ENCODE data around the gene DENND1A. TPM values are rescaled to one million over a fixed set of nuclear protein-coding genes. Genes with fewer than 3 reads are reported as not detected.

DENND1A gene
- total and polyA plus RNA-seq, 4 donors, result 7.9 to 22.0 (median 13.9) TPM

DNA sequence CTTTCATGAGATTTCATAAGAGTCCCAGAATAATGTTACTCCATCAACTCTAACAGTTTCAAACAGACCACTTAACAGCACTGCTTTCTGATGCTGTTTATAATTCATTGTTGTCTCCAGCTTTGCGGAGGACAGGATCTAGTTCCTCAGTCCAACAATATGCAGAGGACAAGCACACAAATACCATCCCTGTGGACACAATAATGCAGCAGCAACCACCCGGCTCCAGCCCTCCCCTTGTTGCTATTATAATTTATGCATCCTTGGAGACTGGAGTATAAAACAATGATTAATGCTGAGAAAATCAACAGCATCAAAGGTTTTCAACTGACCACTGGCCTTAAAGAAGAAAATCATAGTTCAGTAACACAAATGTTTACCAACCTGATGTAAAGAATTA is 108.3 kb downstream of the DENND1A start:
- Histone ChIP-seq H3K4me1 (ENCODE audit: control insufficient read depth in 4 of 4, insufficient read depth in 4 of 4, low read length in 3 of 4) (no peaks in the 10 kb centered on the region), H3K4me3 (ENCODE audit: low read depth in 1 of 3, low read length in 3 of 3) (no peak overlapping the region), H3K36me3 (ENCODE audit: control insufficient read depth in 4 of 4, insufficient read depth in 3 of 4, low read depth in 1 of 4, low read length in 3 of 4) (no peaks in the 10 kb centered on the region), H3K9me3 (ENCODE audit: control insufficient read depth in 4 of 4, low read length in 3 of 4) (no peaks in the 10 kb centered on the region), H3K27ac (ENCODE audit: low read depth in 1 of 2, low read length in 2 of 2) (no peak overlapping the region), H3K27me3 (ENCODE audit: control insufficient read depth in 4 of 4, insufficient read depth in 4 of 4, low read length in 3 of 4) (no peaks in the 10 kb centered on the region), H3K9ac (ENCODE audit: low read depth in 1 of 2, low read length in 2 of 2) (no peak overlapping the region)
- DNase-seq (ENCODE audit: low spot score), result no peak
- 84% methylated on average over 2 of the region's 2 CpGs for WGBS
- TF ChIP-seq, protein P1, sequence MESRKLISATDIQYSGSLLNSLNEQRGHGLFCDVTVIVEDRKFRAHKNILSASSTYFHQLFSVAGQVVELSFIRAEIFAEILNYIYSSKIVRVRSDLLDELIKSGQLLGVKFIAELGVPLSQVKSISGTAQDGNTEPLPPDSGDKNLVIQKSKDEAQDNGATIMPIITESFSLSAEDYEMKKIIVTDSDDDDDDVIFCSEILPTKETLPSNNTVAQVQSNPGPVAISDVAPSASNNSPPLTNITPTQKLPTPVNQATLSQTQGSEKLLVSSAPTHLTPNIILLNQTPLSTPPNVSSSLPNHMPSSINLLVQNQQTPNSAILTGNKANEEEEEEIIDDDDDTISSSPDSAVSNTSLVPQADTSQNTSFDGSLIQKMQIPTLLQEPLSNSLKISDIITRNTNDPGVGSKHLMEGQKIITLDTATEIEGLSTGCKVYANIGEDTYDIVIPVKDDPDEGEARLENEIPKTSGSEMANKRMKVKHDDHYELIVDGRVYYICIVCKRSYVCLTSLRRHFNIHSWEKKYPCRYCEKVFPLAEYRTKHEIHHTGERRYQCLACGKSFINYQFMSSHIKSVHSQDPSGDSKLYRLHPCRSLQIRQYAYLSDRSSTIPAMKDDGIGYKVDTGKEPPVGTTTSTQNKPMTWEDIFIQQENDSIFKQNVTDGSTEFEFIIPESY (IDR thresholded peaks at IDR 0.05), result no peak
- TF ChIP-seq HNF4A (conservative IDR thresholded peaks at IDR 0.05) (no peak), HNF4G (IDR thresholded peaks at IDR 0.05) (no peak), YY1 (IDR thresholded peaks at IDR 0.05) (no peak)
- TF ChIP-seq, protein P2, sequence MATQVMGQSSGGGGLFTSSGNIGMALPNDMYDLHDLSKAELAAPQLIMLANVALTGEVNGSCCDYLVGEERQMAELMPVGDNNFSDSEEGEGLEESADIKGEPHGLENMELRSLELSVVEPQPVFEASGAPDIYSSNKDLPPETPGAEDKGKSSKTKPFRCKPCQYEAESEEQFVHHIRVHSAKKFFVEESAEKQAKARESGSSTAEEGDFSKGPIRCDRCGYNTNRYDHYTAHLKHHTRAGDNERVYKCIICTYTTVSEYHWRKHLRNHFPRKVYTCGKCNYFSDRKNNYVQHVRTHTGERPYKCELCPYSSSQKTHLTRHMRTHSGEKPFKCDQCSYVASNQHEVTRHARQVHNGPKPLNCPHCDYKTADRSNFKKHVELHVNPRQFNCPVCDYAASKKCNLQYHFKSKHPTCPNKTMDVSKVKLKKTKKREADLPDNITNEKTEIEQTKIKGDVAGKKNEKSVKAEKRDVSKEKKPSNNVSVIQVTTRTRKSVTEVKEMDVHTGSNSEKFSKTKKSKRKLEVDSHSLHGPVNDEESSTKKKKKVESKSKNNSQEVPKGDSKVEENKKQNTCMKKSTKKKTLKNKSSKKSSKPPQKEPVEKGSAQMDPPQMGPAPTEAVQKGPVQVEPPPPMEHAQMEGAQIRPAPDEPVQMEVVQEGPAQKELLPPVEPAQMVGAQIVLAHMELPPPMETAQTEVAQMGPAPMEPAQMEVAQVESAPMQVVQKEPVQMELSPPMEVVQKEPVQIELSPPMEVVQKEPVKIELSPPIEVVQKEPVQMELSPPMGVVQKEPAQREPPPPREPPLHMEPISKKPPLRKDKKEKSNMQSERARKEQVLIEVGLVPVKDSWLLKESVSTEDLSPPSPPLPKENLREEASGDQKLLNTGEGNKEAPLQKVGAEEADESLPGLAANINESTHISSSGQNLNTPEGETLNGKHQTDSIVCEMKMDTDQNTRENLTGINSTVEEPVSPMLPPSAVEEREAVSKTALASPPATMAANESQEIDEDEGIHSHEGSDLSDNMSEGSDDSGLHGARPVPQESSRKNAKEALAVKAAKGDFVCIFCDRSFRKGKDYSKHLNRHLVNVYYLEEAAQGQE (IDR thresholded peaks at IDR 0.05), result no peak

DNA sequence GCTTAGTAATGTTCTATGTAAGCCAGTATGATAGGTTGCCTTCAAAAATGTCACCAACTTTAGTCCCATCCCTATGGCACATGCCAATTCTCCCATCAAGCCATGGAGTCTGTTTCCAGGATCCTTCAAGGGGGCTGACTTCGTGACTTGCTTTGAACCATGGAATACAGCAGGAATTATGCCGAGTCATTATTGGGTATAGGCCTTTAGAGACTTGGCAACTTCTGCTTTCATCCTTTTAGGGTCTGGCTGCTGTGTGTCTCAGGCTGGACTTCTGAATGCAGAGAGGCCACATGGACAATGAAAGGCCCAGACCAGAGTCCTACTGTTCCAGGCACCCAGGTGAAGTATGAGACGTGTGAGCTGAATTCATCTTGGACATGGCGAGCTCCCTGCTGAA is 109.8 kb downstream of the DENND1A start:
- Histone ChIP-seq H3K27ac (ENCODE audit: low read depth in 1 of 2, low read length in 2 of 2) (no peak overlapping the region), H3K27me3 (ENCODE audit: control insufficient read depth in 4 of 4, insufficient read depth in 4 of 4, low read length in 3 of 4) (no peaks in the 10 kb centered on the region), H3K4me3 (ENCODE audit: low read depth in 1 of 3, low read length in 3 of 3) (no peak overlapping the region), H3K9ac (ENCODE audit: low read depth in 1 of 2, low read length in 2 of 2) (no peak overlapping the region), H3K36me3 (ENCODE audit: control insufficient read depth in 4 of 4, insufficient read depth in 3 of 4, low read depth in 1 of 4, low read length in 3 of 4) (no peaks in the 10 kb centered on the region), H3K4me1 (ENCODE audit: control insufficient read depth in 4 of 4, insufficient read depth in 4 of 4, low read length in 3 of 4) (no peaks in the 10 kb centered on the region), H3K9me3 (ENCODE audit: control insufficient read depth in 4 of 4, low read length in 3 of 4) (no peaks in the 10 kb centered on the region)
- 92% methylated on average over 4 of the region's 4 CpGs for WGBS
- TF ChIP-seq, protein P3, sequence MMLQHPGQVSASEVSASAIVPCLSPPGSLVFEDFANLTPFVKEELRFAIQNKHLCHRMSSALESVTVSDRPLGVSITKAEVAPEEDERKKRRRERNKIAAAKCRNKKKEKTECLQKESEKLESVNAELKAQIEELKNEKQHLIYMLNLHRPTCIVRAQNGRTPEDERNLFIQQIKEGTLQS (IDR thresholded peaks at IDR 0.05), result no peak
- no peak for TF ChIP-seq FOXA2 (IDR thresholded peaks at IDR 0.05)
- no peak for TF ChIP-seq HNF4A (conservative IDR thresholded peaks at IDR 0.05)
- TF ChIP-seq, protein P2 (IDR thresholded peaks at IDR 0.05), result no peak
- TF ChIP-seq, protein P1 (IDR thresholded peaks at IDR 0.05), result no peak
- TF ChIP-seq JUND (IDR thresholded peaks at IDR 0.05), result no peak
- no peak for TF ChIP-seq SP1 (IDR thresholded peaks at IDR 0.05)
- no peak for TF ChIP-seq GABPA (IDR thresholded peaks at IDR 0.05 in 1 of 2, conservative IDR thresholded peaks at IDR 0.05 in 1 of 2)
- TF ChIP-seq HNF4G (IDR thresholded peaks at IDR 0.05), result no peak
- no peak for TF ChIP-seq YY1 (IDR thresholded peaks at IDR 0.05)
- TF ChIP-seq RXRA (IDR thresholded peaks at IDR 0.05), result no peak
- no peak for TF ChIP-seq EGR1 (IDR thresholded peaks at IDR 0.05; ENCODE audit: low read depth in 2 of 2)
- no peak for TF ChIP-seq NR2F2 (IDR thresholded peaks at IDR 0.05)
- no peak for TF ChIP-seq TAF1 (conservative IDR thresholded peaks at IDR 0.05)
- TF ChIP-seq RAD21 (IDR thresholded peaks at IDR 0.05), result no peak
- TF ChIP-seq, protein P4, sequence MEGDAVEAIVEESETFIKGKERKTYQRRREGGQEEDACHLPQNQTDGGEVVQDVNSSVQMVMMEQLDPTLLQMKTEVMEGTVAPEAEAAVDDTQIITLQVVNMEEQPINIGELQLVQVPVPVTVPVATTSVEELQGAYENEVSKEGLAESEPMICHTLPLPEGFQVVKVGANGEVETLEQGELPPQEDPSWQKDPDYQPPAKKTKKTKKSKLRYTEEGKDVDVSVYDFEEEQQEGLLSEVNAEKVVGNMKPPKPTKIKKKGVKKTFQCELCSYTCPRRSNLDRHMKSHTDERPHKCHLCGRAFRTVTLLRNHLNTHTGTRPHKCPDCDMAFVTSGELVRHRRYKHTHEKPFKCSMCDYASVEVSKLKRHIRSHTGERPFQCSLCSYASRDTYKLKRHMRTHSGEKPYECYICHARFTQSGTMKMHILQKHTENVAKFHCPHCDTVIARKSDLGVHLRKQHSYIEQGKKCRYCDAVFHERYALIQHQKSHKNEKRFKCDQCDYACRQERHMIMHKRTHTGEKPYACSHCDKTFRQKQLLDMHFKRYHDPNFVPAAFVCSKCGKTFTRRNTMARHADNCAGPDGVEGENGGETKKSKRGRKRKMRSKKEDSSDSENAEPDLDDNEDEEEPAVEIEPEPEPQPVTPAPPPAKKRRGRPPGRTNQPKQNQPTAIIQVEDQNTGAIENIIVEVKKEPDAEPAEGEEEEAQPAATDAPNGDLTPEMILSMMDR (IDR thresholded peaks at IDR 0.05; ENCODE audit: low read depth, low read length, missing input control), result no peak
- no peak for DNase-seq (ENCODE audit: low spot score)
